C4-2B (cell line): Measurements from ENCODE around the gene OR8B2.
"Not testable (repeated sequence)": the region's sequence is repeated elsewhere in the genome, so short reads cannot be mapped to it uniquely, and the experiment has no call there.

Experiments
- H3K27ac ChIP-seq: fragments of 450-650 bp; 2 replicates; pipeline ENCODE4 v1.5.1; 2017
- ZFX ChIP-seq: fragments of 450-650 bp; IDR thresholded peaks from 2 replicates; pipeline ENCODE4 v1.6.1; 2017
- TF ChIP-seq, protein P1 (sequence below): fragments of 450-650 bp; conservative IDR thresholded peaks from 2 replicates; pipeline ENCODE4 v1.5.1; 2017; ENCODE audit warnings: mild to moderate bottlenecking

Gene OR8B2

GRCh38 chr11:124402326-124402922 lies 18.1 kb upstream of the OR8B2 start:
- no peak overlapping the region for H3K27ac ChIP-seq
- TF ChIP-seq ZFX, result no peak
- TF ChIP-seq, protein P1, sequence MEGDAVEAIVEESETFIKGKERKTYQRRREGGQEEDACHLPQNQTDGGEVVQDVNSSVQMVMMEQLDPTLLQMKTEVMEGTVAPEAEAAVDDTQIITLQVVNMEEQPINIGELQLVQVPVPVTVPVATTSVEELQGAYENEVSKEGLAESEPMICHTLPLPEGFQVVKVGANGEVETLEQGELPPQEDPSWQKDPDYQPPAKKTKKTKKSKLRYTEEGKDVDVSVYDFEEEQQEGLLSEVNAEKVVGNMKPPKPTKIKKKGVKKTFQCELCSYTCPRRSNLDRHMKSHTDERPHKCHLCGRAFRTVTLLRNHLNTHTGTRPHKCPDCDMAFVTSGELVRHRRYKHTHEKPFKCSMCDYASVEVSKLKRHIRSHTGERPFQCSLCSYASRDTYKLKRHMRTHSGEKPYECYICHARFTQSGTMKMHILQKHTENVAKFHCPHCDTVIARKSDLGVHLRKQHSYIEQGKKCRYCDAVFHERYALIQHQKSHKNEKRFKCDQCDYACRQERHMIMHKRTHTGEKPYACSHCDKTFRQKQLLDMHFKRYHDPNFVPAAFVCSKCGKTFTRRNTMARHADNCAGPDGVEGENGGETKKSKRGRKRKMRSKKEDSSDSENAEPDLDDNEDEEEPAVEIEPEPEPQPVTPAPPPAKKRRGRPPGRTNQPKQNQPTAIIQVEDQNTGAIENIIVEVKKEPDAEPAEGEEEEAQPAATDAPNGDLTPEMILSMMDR, result peak; percentile 95

DNA sequence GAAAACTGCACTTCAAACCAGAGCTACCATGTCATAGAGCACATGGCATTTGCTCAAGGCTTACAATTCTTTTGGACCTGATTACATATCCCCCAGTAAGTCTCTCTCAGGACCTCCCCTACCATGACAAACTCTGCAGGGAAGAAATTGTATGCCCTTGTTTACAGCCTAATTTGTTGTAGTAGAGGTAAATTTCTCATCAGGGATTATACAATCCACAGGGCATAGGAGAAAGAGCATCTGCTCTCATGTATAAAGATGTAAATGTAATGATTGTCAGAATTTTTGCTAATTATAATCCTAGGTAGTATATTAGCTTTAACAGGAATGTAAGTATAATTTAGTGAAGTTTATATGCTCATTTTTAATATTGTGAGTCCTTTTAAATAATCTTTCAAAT lies 14.6 kb upstream of the OR8B2 start, which contains the start of gene OR8B3:
TSS of gene OR8B3 (minus strand) at position 101 of the 400 bp plus-strand sequence. CDS start 1,673 bp downstream, outside the sequence.
- no peak within 1 kb of the TSS for H3K27ac ChIP-seq
- TF ChIP-seq ZFX, result no peak
- TF ChIP-seq, protein P1, result no peak

- not testable (repeated sequence) for H3K27ac ChIP-seq
These were observed 12.5 kb upstream of the OR8B2 start for GRCh38 chr11:124396847-124397246.

DNA sequence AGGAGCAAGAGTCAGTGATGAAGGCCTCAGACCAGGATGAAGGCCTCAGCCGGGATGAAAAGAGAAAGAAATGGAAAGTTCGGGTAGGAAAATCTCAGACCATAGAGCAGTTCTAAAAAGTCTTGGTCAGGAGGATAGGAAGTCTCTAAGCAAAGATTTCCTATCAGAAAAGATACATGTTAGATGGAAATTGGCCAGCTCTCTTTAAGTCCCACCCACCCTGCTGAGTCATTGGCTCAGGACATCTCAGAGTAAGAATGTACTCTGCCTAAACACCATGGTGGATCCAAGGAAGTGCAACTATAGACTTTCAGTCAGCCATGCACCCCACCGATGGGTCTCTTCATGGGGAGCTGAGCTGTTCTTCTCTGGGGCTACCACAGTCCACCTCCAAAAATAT lies 10.1 kb upstream of the OR8B2 start:
- TF ChIP-seq, protein P1, result no peak
- H3K27ac ChIP-seq, result no peak overlapping the region

- H3K27ac ChIP-seq, result not testable (repeated sequence)
These were observed 1.4 kb downstream of the OR8B2 start for GRCh38 chr11:124382857-124383256.

- H3K27ac ChIP-seq, result no peak overlapping the region
- no peak for TF ChIP-seq ZFX
- TF ChIP-seq, protein P1, result no peak
These were observed 3.7 kb downstream of the OR8B2 start for GRCh38 chr11:124380585-124380984.

DNA sequence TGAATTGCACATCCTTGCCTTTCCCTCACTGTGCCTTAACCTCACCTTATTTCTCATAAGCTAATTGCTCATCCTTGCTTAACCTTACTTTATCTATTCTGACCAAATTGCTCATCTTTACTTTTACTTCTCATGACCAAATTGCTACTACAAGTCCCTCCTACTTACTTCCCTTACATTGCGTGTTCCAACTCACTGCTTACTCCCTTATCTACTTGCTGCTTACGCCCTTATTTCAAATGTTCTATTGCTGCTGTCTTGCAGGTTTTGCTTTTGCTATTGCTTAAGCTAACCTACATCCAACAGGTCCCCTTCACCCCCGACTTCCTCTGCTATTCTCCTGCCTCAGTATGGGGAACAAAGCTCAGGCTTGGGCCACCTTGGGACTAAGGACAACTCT lies 8.0 kb downstream of the OR8B2 start:
- H3K27ac ChIP-seq, result no peak overlapping the region
- TF ChIP-seq ZFX, result no peak
- TF ChIP-seq, protein P1, result no peak

GRCh38 chr11:124359566-124359965 lies 24.7 kb downstream of the OR8B2 start:
- H3K27ac ChIP-seq, result no peak overlapping the region
- no peak for TF ChIP-seq ZFX
- TF ChIP-seq, protein P1, result no peak
